Stimulated activated CD4-positive, alpha-beta T cell treated with anti-CD3 and anti-CD28 coated beads, Interleukin-2, amount 100 ng/mL, for 48 hours (primary cell): Measurements from ENCODE around the gene ZNF627.
"Not testable (repeated sequence)": the region's sequence is repeated elsewhere in the genome, so short reads cannot be mapped to it uniquely, and the experiment has no call there.

Source experiments
- DNase-seq, 2 donors: peaks; one replicate each; pipeline ENCODE4 v3.0.0-alpha.2; 2020

The ZNF627 gene

DNA sequence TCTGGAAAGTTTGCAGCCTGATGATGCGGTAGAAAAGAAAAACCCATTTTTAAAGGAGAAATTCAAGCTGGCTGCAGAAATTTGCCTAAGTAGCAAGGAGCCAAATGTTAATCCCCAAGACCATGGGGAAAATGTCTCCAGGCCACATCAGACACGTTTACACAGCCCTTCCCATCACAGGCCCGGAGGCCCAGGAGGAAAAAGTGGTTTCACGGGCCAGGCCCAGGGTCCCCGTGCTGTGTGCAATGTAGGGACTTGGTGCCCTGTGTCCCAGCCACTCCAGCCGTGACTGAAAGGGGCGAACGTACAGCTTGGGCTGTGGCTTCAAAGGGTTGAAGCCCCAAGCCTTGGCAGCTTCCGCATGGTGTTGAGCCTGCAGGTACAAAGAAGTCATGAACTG is 35.9 kb downstream of the ZNF627 start:
- no peak for DNase-seq

DNA sequence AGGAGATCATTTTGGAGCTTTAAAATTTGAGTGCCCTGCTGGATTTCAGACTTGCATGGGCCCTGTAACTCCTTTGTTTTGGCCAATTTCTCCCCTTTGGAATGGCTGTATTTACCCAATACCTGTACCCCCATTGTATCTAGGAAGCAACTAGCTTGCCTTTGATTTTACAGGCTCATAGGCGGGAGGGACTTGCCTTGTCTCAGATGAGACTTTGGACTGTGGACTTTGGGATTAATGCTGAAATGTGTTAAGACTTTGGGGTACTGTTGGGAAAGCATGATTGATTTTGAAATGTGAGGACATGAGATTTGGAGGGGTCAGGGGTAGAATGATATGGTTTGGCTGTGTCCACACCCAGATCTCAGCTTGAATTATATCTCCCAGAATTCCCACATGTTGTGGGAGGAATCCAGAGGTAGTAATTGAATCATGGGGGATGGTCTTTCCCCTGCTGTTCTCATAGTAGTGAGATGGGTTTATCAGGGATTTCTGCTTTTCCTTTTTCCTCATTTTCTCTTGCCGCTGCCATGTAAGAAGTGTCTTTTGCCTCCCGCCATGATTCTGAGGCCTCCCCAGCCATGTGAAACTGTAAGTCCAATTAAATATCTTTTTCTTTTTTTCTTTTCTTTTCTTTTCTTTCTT is 36.9 kb downstream of the ZNF627 start:
- not testable (repeated sequence) for DNase-seq

DNA sequence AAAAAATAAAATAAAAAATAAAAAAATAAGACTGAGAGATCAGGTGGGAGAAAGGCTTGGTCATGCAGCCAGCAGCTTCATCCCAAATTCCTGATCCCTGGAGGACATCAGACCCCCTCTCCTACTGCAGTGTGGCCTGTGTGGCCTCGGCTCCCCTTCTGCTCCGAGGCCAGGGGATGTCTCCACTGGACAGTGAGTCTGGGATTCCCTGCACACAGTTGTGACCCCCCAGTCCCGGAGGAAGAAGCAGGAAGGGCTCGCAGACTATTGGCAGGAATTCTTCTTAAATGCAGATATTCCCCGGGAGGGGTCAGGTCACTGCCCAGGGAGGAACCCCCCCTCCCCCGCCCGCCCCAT is 41.9 kb downstream of the ZNF627 start:
- DNase-seq, result no peak

DNA sequence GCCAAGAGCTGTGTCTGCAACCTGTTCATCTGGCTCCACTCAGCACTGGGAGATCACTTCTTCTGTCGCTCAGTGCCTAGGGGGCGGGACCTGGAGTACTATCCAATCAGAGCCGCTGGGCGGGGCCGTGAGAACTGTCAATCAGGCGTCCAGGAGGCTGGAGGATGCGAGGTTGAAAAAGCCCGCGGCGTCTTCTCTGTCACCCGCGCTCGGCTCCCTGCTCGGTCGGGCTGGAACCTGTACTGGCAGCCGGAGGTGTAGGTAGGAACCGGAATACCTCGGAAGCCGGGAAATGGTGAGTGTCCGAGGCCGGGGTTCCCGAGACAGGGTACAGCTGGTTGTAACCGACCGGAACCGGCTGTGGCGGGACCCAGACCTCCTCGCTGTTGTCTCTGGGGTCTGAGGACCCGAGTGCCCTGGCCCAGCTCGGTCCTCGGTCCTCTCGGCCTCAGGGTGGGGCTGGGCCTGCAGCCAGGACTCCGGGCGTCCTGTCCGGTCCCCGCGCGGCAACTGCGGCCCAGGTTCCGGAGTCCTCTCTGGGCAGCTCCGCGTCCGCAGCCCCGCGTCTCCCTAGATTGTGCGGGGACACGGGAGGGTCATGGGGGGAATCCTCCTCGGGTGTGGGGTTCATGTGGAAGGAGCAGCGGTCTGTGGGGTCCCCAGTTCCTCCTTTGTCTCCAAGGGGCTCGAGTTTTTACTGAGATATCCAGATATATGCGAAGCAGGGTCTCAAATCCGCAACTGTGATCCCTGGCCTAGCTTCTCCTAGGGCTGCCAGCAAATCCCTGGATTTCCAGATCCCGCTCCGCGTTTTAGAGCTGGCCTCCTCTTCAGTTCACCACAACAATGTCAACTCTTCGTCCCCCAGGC is 42.6 kb downstream of the ZNF627 start:
- DNase-seq, result peak; percentile 89 to 95

DNA sequence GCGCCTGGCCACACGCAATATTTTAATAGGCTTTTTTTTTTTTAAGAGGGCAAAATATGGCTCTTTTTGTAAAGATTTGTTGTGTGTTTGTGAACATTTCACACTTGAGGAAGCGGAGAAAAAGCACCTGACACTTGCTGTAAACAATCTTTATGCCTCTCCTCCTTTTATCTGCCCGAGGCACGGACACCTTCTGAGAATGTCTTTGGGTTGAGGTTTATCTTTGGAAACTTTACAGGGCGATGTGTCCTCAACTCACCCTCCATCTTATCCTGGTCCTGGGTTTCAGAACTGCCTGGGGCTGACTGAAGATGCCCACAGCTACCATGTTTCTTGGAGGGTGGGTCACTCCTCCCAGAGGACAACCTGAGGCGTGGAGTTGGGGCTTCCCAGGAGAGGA is 44.0 kb downstream of the ZNF627 start:
- no peak for DNase-seq

DNA sequence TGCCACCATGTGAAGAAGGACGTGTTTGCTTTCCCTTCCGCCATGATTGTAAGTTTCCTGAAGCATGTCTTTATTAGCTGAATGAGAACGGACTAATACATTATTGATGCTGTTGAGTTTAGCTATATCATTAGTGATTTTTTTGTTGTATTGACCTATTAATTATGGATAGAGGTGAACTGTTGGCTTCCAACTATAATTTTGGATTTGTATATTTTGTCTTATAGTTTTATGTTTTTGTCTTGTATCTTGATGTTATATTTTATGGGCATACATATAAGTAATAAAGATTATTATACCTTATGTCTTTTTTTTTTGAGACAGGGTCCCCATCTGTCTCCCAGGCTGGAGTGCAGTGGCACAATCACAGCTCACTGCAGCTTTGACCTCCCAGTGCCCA is 45.6 kb downstream of the ZNF627 start:
- no peak for DNase-seq

DNA sequence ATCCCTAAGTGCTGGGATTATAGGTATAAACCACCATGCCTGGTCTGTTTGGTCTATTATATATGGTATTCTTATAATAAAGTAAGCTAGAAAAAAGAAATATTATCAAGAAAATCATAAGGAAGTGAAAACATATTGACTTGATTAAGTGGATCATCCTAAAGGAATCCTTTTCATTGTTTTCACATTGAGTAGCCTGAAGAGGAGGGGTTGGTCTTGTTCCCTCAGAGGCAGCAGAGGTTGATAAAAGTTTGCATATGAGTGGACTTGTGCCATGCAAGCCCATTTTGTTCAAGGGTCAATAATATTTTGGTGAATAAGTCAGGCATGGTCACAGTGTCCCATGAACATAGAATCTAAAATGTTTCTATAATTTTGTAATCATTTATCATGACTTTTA is 52.7 kb downstream of the ZNF627 start:
- DNase-seq, result no peak

DNA sequence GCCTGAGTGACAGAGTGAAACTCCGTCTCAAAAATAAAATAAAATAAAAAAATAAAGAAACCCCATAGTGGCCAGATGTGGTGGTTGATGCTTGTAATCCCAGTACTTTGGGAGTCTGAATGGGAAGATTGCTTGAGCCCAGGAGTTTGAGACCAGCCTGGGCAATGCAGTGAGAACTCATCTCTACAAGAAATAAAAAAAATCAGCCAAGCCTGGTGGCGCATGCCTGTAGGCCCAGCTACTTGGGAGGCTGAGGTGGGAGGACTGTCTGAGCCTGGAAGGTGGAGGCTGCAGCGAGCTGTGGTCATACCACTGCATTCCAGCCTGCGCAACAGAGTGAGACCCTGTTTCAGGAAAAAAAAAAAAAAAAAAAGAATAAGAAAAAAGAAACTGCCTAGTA is 53.8 kb downstream of the ZNF627 start:
- no peak for DNase-seq

DNA sequence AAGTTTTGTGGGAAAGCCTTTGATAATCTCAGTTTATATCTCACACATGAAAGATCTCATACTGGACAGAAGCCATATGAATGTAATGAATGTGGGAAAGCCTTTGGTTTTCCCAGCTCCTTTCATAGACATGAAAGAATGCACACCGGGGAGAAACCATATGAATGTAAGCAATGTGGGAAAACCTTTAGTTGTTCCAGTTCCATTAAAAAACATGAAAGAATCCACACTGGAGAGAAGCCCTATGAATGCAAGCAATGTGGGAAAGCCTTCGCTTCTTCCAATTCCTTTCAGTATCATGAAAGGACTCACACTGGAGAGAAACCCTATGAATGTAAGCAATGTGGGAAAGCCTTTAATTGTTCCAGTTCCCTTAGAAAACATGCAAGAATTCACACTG is 54.8 kb downstream of the ZNF627 start:
- DNase-seq, result no peak

DNA sequence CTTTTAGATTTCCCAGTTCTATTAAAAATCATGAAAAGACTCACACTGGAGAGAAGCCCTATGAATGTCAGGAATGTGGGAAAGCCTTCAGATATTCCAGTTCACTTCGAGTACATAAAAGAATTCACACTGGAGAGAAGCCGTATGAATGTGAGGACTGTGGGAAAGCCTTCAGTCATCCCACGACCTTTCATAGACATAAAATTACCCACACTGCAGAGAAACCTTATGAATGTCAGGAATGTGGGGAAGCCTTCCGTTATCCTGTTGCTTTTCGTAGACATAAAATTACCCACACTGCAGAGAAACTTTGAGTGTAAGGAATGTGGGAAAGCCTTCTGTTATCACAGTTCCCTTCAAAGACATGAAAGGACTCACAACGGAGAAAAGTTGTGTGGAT is 55.2 kb downstream of the ZNF627 start:
- no peak for DNase-seq

DNA sequence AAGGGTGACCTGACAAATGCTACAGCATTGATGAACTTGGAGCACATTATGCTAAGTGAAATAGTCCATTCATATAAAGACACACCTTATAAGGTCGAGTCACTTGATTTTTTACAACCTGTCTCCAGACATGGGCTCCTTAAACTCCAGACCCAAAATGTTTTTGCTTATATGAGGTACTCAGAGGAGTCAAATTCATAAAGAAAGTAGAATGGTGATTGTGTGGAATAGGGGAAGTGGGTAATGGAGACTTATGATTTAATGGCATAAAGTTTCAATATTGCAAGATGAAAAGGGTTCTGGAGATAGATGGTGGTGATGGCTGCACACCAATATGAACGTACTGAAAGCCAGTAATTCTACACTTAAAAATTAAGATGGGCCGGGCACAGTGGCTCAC is 59.3 kb downstream of the ZNF627 start:
- DNase-seq, result no peak

DNA sequence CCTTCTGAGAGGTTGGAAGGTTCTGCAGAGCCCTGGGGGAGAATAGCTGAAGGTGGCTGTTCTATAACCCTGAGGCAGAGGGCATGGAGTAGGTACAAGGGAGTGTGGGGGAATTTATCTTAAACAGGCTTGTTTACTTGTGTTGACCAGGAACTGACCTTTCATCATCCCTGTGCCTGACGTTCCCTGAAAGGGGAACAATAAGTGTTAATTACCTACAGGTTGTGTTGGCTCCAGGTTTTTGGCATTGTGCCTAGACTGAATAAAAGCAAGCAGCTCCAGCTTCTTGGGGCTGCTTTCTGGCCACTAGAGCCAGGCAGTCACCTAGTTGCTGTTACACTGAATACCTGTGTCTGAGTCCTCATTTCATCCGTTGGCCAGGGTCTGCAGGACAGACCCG is 60.0 kb downstream of the ZNF627 start:
- no peak for DNase-seq

DNA sequence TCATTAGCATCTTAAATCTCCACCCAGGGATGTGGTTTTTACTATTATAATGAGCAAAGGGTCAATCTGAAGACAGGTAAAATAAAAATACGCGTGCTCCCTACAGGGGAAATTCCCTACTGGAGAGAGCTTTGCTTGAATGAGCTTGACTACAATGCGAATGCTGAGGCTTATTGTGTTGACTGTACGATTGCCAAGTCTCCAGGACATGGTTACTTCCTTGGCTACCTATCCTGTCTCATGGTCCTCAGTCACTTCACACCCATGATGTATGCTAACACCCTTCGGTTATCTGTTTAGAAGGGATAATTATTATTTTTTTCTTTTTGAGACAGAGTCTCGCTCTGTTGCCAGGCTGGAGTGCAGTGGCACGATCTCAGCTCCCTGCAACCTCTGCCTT is 61.7 kb downstream of the ZNF627 start:
- DNase-seq, result no peak

DNA sequence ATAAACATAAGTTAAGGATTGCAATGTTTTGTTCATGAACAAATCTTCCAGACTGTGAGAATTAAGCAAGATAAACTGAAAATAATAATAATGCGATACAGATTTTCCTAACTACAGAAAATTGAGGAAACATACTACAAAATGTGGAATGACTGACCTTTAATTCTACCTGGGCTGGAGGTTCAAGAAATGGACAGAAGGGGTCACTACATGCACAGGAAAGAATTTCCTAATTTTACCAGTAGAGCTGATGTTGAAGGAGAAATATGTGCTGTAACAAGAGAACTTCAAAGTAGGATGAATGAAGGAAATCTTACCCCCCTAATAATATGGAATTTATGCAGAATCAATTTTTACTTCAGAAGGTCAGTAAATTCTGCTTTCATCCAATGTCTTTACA is 62.3 kb downstream of the ZNF627 start:
- no peak for DNase-seq

DNA sequence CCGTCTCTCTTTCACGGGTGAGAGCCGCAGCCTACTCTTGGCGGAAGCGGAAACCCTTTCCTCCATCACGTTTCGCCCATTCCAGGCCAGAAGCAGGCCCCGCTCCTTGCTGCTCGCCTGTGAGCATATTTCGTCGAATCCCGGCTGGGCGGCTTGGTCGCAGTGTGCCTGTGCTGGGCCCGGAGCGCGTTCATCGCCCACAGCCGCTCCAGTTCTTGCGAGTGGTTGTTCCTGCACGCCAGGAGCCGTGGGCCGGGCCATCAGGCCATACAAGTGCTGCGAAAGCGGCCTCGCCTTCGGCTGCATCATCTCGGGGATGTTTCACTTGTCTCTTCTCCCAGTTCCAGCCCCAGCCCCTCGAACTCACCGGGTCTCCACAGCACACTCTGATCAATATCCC is 65.0 kb downstream of the ZNF627 start:
- DNase-seq, result no peak

DNA sequence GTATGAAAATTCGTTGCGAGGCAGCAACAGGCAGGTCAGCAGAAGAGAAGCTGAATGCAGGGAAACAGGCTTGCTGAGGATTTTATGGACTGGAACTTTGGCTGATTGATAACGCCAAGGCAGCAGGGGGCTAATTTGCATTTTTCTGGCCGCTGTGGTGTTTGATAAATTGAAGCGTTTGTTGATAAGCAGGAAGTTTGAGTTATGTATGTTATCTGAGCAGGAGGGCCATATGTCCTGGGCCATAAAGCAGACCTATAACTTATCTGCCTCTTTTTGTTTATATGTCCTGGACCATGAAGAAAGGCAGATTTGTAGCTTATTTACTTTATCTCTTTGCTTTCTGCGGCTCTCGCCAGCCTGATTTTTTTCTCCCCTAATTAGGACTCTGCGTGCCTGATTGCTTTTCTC is 65.9 kb downstream of the ZNF627 start:
- DNase-seq, result no peak
